ENCODE measurements around the gene UBE2D2. TPM values are rescaled to one million over a fixed set of nuclear protein-coding genes. Genes with fewer than 3 reads are reported as not detected.

Gene UBE2D2
- total and polyA plus RNA-seq, 10 of the 15 experiments (the other 5 are each of a cell fraction or from before 2014, with no cell fraction given) = 58.6 to 245 (median 128) TPM

DNA sequence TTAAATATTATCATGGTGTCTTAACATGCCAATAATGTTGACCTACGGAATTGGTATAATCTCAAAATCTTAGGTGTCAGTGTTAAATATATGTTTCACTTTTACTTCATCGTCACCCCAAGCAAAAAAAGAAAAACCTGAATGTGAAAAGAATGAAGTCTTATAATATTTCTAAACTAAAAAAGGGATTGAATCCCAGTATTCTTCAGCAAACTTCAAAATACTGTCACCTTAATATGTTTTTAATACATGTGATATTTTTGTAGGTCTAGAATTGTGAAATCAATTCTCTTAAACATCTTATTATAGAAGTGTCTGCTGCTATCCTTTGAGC, 14.1 kb downstream of the UBE2D2 start:
- Histone ChIP-seq H4K20me1 (ENCODE audit: control insufficient read depth, insufficient read depth) (peaks cover 11% of the 10 kb centered on the region), H3K36me3 (ENCODE audit: control insufficient read depth in 2 of 2, insufficient read depth in 2 of 2, low read length in 1 of 2) (peaks cover 0 to 3% of the 10 kb centered on the region in 2 experiments; a peak in 1 of 4 replicates), H3K4me1 (ENCODE audit: control insufficient read depth, insufficient read depth, low read length) (peaks cover 44% of the 10 kb centered on the region), H3K27ac (ENCODE audit: control insufficient read depth, insufficient read depth) (peak overlapping the region; percentile 9; the same call in 1 of the 2 replicates), H3K27me3 (replicated peaks in 1 of 2; ENCODE audit: control insufficient read depth in 2 of 2, insufficient read depth in 2 of 2, low read length in 1 of 2) (no peaks in the 10 kb centered on the region), H3K79me2 (ENCODE audit: control insufficient read depth, insufficient read depth, low read length) (peaks cover 80% of the 10 kb centered on the region), H3K4me2 (ENCODE audit: control insufficient read depth, insufficient read depth) (peak overlapping the region; percentile 87), H3K9me3 (replicated peaks; ENCODE audit: control insufficient read depth, insufficient read depth, low read length) (no peaks in the 10 kb centered on the region; the same call in 2 of the 3 replicates), H3K9ac (ENCODE audit: control insufficient read depth, insufficient read depth, low read length) (no peak overlapping the region), H3K4me3 (0 out of 2 replicates have a peak overlapping the region, but pooled peaks have one; percentile 28), H2AFZ (ENCODE audit: control insufficient read depth, low read depth, low read length) (no peak overlapping the region)
- ATAC-seq (no peak), DNase-seq (ENCODE audit: low read depth, low spot score) (no peak), FAIRE-seq (no peak)
- 31% methylated on average over 2 of the region's 2 CpGs for WGBS (ENCODE audit: insufficient coverage, insufficient replicate concordance, low lambda C conversion rate, missing lambda C conversion rate)
- ChIA-PET CTCF (interaction anchor here (0.6 to 5.0 kb wide), 33 partner anchors 9 to 200 kb away, joined by 3 to 78 read pairs (median 6); partner anchors contain the start of gene UBE2D2), RAD21 (ENCODE audit: unreplicated experiment) (interaction anchor here (0.8 to 3.2 kb wide), 25 partner anchors 10 to 172 kb away, joined by 3 to 29 read pairs (median 4); partner anchors contain the start of gene UBE2D2), SMC1A (ENCODE audit: uncharacterized antibody, unreplicated experiment) (interaction anchor here (0.8 to 7.3 kb wide), 25 partner anchors 11 to 191 kb away, joined by 3 to 69 read pairs (median 6); no protein-coding TSS in a partner anchor), POLR2A (interaction anchor here (0.5 to 3.6 kb wide), 9 partner anchors 10 to 283 kb away, joined by 3 to 26 read pairs (median 5); partner anchors contain the start of gene UBE2D2)
- TF ChIP-seq PAX8 (IDR thresholded peaks at IDR 0.05) = peak; percentile 45; the same call in 1 of the 2 replicates
- no peak for TF ChIP-seq LARP7 (IDR thresholded peaks at IDR 0.05)
- in situ Hi-C loops (cut with MboI) = no loop called here
- intact Hi-C loops (cut with micrococcal nuclease; ENCODE audit: unreplicated experiment) = loop anchor here (2.0 to 5.0 kb wide), 2 partner anchors 38 to 192 kb away; no protein-coding TSS in a partner anchor
- BruUV-seq (replicated peaks) = no TSS peak

DNA sequence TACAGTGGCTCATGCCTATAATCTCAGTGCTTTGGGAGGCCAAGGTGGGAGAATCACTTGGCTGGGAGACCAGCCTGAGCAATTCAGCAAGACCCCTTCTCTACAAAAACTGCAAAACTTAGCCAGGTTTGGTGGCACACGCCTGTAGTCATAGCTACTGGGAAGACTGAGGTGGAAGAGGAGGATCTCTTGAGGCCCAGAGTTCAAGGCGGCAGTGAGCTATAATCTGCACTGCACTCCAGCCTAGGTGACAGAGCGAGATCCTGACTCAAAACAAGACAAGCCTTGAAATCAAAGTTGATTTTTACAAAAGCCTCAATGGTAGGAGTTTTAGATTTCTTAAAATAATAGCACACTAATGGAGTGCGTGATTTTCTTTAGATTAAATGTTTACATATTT, 14.6 kb downstream of the UBE2D2 start:
- ChIA-PET POLR2A (interaction anchor here (0.8 to 3.6 kb wide), 7 partner anchors 10 to 139 kb away, joined by 3 to 26 read pairs (median 4); partner anchors contain the start of gene UBE2D2), CTCF (interaction anchor here (0.6 to 5.0 kb wide), 25 partner anchors 8 to 192 kb away, joined by 3 to 78 read pairs (median 8); partner anchors contain the start of genes CXXC5 and UBE2D2), RAD21 (ENCODE audit: unreplicated experiment) (interaction anchor here (0.6 to 3.2 kb wide), 21 partner anchors 10 to 156 kb away, joined by 3 to 29 read pairs (median 5); partner anchors contain the start of gene UBE2D2), SMC1A (ENCODE audit: uncharacterized antibody, unreplicated experiment) (interaction anchor here (0.9 to 7.3 kb wide), 19 partner anchors 10 to 135 kb away, joined by 3 to 69 read pairs (median 6); no protein-coding TSS in a partner anchor)
- H3K4me2 ChIP-seq (ENCODE audit: control insufficient read depth, insufficient read depth) = peak overlapping the region; percentile 87
- TF ChIP-seq IRF4 (IDR thresholded peaks at IDR 0.05; ENCODE audit: low read depth, low read length) = peak; percentile 75; the same call in 1 of the 2 replicates
- TF ChIP-seq FOXK2 (IDR thresholded peaks at IDR 0.05) = no peak
- peak; percentile 83 for TF ChIP-seq JUNB (IDR thresholded peaks at IDR 0.05)
- H3K36me3 ChIP-seq (ENCODE audit: control insufficient read depth in 2 of 2, insufficient read depth in 2 of 2, low read length in 1 of 2) = peaks cover 0 to 3% of the 10 kb centered on the region in 2 experiments; a peak in 1 of 4 replicates
- H4K20me1 ChIP-seq (ENCODE audit: control insufficient read depth, insufficient read depth) = peaks cover 11% of the 10 kb centered on the region; the same call in 1 of the 2 replicates
- in situ Hi-C loops (cut with MboI) (no loop called here), intact Hi-C loops (cut with micrococcal nuclease; ENCODE audit: unreplicated experiment) (loop anchor here (2.0 to 5.0 kb wide), 2 partner anchors 37 to 192 kb away; no protein-coding TSS in a partner anchor)
- FAIRE-seq = no peak
- H2AFZ ChIP-seq (ENCODE audit: control insufficient read depth, low read depth, low read length) = no peak overlapping the region
- peaks cover 44% of the 10 kb centered on the region for H3K4me1 ChIP-seq (ENCODE audit: control insufficient read depth, insufficient read depth, low read length)
- H3K4me3 ChIP-seq = peak overlapping the region; percentile 28; the same call in 1 of the 2 replicates
- no peak overlapping the region for H3K9ac ChIP-seq (ENCODE audit: control insufficient read depth, insufficient read depth, low read length)
- no peaks in the 10 kb centered on the region; the same call in 2 of the 3 replicates for H3K9me3 ChIP-seq (replicated peaks; ENCODE audit: control insufficient read depth, insufficient read depth, low read length)
- no TSS peak for BruUV-seq (replicated peaks)
- WGBS (ENCODE audit: insufficient coverage, insufficient replicate concordance, low lambda C conversion rate, missing lambda C conversion rate) = 1% methylated on average over 4 of the region's 4 CpGs
- no peak for DNase-seq (ENCODE audit: low read depth, low spot score)
- H3K27ac ChIP-seq (ENCODE audit: control insufficient read depth, insufficient read depth) = peak overlapping the region; percentile 49; the same call in 1 of the 2 replicates
- H3K79me2 ChIP-seq (ENCODE audit: control insufficient read depth, insufficient read depth, low read length) = peaks cover 82% of the 10 kb centered on the region
- no peaks in the 10 kb centered on the region for H3K27me3 ChIP-seq (replicated peaks in 1 of 2; ENCODE audit: control insufficient read depth in 2 of 2, insufficient read depth in 2 of 2, low read length in 1 of 2)
- peak; percentile 72 for ATAC-seq
